ENCODE data around the gene TMEM167B. TPM values are rescaled to one million over a fixed set of nuclear protein-coding genes. Genes with fewer than 3 reads are reported as not detected.

The TMEM167B gene
- total RNA-seq, 4 donors from 2014 or later: 26.9 to 35.0 (median 30.6) TPM

DNA sequence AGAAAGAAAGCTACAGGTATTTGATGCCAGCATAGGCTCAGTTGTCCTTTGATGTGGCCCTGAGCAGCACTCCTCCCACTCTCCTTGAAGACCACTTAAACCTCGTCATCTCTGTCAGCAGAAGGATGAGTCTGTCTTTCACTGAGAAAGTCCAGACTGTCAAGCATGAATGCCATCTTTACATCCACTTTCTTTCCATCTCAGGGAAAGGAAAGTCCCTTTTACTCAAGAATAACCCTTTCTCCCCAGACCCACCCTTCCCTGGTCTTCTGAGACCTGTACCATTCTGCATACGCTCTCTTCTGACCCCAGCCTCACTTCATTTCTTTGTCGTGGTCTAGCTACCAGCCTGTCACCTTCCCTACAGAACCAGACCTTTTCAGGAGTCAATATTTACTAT lies 19.3 kb downstream of the TMEM167B start:
- TF ChIP-seq, protein P1, sequence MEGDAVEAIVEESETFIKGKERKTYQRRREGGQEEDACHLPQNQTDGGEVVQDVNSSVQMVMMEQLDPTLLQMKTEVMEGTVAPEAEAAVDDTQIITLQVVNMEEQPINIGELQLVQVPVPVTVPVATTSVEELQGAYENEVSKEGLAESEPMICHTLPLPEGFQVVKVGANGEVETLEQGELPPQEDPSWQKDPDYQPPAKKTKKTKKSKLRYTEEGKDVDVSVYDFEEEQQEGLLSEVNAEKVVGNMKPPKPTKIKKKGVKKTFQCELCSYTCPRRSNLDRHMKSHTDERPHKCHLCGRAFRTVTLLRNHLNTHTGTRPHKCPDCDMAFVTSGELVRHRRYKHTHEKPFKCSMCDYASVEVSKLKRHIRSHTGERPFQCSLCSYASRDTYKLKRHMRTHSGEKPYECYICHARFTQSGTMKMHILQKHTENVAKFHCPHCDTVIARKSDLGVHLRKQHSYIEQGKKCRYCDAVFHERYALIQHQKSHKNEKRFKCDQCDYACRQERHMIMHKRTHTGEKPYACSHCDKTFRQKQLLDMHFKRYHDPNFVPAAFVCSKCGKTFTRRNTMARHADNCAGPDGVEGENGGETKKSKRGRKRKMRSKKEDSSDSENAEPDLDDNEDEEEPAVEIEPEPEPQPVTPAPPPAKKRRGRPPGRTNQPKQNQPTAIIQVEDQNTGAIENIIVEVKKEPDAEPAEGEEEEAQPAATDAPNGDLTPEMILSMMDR (IDR thresholded peaks at IDR 0.05; ENCODE audit: low read depth): no peak

DNA sequence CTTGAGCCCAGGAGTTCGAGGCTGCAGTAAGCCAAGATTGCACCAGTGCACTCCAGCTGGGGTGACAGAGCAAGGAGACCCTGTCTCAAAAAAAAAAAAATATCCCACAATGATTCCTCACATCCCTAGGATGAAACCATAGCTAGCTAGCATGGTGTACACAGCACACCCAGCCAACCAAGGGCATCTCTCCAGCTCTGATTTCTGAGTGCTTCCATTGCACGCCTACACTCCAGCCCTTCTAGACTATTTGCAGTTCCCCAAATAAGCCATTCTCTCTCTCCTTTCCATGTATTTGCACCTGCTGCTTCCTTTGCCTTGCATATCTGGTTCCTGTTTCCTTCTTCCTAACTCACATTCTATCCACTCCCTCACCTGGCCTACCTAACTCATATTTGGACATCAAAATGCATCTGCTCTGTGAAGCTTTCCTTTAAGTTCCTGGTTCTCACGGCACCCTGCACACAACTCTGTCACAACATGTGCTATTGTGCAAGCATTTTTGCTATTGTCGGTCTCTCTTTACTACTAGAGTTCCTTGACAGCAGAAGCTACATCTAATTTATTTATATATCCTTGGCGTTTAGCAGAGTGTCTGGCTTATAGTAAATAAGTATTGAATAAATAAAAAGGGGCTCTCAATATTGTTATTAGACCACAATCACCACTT lies 21.0 kb downstream of the TMEM167B start:
- TF ChIP-seq, protein P1 (IDR thresholded peaks at IDR 0.05; ENCODE audit: low read depth): no peak

- TF ChIP-seq, protein P1 (IDR thresholded peaks at IDR 0.05; ENCODE audit: low read depth): no peak
Measured at GRCh38 chr1:109112056-109112651, 21.6 kb downstream of the TMEM167B start.

- TF ChIP-seq, protein P1 (IDR thresholded peaks at IDR 0.05; ENCODE audit: low read depth): no peak
Measured at GRCh38 chr1:109112652-109113285, 22.2 kb downstream of the TMEM167B start.

DNA sequence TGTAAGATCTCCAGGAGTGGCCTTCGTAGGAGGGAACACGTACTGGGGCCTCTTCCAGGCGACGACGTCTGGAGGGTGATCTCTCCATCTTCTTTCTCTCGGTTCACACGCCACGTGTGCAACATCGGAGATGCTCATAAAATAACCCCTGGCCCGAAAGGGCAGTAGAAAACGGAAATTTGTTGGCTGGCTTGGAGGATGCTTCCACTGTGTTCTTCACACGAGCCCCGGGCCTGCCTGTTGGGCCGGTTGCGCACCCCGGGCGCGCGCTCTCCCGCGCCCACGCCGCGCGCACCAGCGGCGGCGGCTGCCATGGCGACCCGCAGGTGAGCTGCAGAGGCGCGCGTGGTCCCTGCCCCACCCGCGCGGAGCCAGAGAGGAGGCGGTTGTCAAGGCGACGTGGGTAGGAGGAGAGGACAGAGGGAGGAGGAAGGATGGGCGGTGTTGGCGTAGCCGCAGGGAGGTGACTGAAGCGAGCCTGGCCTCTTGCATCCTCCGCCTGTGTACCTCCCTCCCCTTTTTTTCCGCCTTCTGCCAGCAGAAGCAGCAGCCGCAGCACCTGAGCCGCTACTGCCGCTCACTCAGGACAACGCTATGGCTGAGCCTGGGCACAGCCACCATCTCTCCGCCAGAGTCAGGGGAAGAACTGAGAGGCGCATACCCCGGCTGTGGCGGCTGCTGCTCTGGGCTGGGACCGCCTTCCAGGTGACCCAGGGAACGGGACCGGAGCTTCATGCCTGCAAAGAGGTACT lies 23.2 kb downstream of the TMEM167B start, which contains the start of gene ELAPOR1:
TSS of gene ELAPOR1 (plus strand) at position 526 of the 752 bp plus-strand sequence. CDS start at position 595, 69 bp downstream.
- TF ChIP-seq, protein P1 (IDR thresholded peaks at IDR 0.05; ENCODE audit: low read depth): no peak

DNA sequence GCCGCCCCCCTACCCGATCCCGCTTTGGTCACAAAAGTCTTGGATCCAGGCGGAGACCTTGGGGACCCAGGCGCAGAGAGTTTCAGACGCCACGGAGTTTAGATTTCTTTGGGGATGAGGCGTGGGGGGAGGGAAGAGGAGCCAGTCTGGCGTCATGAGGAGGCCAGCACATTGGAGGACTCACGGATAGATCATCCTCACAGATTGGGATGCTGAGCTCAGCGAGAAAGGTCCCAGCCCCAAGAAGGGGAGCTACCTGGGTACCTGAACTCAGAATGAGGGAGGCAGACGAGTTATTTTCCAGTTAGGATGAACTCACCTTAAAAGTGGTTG lies 23.7 kb downstream of the TMEM167B start:
- TF ChIP-seq, protein P1 (IDR thresholded peaks at IDR 0.05; ENCODE audit: low read depth): no peak

- TF ChIP-seq, protein P1 (IDR thresholded peaks at IDR 0.05; ENCODE audit: low read depth): no peak
Measured at GRCh38 chr1:109115685-109116084, 25.1 kb downstream of the TMEM167B start.
